NCI-H524 (cell line): Measurements from ENCODE around the gene TAS1R3.
A peak's percentile ranks its signal among the peaks of the same experiment; 100 is the strongest.
"Not testable (repeated sequence)": the region's sequence is repeated elsewhere in the genome, so short reads cannot be mapped to it uniquely, and the experiment has no call there.

Experiments used
- DNase-seq, 2 experiments: peaks; one replicate each; lab custom pipeline; 2025; lab: John Stamatoyannopoulos, UW

Gene TAS1R3

DNA sequence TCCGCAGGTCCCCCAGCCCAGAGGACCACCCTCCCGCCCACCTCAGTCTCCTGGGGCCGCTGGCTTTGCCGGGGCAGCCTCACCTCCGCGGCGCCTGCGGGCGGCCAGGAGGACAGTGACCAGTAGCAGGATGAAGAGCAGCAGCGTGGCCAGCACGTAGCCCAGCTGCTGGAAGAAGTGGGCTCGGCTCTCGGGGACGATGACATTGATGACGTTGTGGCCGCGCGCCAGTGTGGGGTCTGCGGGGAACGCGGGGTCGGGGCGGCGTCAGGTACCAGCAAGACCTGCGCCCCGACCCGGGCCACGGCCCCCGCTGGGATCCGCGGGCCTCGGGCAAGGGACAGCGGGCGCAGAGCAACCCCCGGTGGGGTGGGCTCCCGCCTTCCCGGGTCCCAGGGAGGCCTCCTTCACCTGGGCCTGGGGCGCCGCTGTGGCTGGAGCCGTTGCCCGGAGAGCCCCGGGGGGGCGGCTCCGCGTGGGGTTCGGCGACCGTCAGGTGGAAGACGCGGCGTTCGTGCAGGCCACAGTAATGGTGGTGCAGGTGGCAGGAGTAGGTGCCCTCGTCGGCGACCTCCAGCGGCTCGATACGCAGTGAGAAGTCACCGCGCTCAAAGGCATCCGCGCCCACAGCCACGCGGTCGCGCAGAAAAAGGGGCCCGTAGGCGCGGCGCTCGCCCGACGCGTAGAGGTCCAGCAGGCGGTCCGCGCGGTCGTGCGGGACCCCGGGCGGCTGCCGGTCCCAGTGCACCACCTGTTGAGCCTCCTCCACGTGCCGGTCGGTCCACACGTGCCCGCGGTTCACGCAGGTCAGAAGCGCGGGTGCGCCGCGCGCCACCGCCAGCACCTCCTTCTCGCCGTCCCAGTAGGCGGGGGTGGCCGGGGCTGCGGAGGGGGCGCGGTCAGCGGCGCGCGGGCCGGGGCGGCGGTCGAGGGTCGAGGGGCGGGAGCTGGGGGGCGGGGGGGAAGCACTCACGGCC, 23.5 kb downstream of the TAS1R3 start:
- no peak for DNase-seq

DNA sequence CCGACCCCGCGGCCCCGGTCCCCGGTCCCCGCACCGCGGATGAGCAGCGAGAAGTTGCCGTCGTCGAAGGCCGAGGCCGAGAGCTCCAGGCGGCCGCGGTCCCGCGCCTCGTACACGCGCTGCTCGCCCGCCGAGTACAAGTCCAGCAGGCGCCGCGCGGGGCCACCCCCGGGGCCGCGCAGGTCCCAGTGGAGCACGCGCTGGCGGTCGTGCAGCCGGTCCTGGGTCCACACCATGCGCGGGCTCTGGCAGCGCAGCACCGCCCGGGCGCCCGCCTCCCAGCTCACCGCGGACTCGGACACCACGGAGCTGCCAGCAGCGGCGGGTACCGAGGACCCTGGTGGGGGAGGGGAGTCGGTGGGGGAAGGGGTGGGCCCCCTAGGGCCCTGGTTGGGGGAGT, 24.3 kb downstream of the TAS1R3 start:
- DNase-seq, result peak in 1 of 2 experiments; percentile 37

GRCh38 chr1:1356166-1356795, 25.2 kb downstream of the TAS1R3 start:
- DNase-seq, result no peak

- DNase-seq, result no peak
Measured at GRCh38 chr1:1356796-1357401, 25.8 kb downstream of the TAS1R3 start.

GRCh38 chr1:1357871-1358432, 26.9 kb downstream of the TAS1R3 start:
- DNase-seq, result no peak

DNA sequence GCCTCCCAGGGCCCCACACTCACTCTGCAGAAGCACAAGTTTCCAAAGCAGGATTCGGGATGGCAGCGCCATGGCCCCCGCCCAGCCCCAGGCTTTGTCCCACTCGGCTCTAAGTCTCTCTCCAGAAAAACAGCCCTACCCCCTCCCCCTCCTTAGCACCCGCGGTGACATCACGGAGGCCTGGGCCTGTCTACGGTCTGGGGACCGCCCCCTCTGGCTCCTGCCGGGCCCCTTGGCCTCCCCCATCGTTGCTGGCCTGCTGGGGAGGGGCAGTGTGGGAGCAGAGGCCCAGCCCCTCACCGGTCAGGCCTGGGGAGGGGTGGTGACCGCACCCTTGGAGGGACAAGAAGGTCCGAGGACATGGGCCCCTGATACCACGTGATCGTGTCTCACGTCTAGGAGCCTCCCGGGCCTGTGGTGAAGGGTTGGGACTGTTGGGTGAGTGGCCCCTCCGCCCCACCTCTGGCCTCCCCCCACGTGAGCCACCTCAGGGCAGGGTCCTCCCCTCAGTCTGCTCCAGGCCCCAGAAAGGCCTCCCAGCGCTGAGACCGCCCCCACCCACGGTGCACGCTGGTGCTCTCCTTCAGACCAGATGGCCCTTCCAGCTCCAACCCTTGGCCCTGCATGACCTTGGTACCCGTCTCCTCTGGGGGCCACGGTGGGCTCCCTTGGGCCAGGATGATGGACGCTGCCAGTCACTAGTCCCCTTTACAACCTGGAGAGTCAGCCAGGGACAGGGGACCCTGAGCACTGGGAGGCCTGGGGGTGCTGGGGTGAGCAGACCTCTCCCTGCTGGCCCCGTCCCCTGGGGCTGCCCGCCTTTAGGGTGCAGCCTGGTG, 27.6 kb downstream of the TAS1R3 start, which contains the start of gene MXRA8:
Gene MXRA8, minus strand, starts transcription at position 123 of the 839 bp plus-strand sequence. Its CDS starts 51 bp downstream, at position 72.
- no peak for DNase-seq

- no peak for DNase-seq
Measured at GRCh38 chr1:1359308-1359663, 28.2 kb downstream of the TAS1R3 start.

DNA sequence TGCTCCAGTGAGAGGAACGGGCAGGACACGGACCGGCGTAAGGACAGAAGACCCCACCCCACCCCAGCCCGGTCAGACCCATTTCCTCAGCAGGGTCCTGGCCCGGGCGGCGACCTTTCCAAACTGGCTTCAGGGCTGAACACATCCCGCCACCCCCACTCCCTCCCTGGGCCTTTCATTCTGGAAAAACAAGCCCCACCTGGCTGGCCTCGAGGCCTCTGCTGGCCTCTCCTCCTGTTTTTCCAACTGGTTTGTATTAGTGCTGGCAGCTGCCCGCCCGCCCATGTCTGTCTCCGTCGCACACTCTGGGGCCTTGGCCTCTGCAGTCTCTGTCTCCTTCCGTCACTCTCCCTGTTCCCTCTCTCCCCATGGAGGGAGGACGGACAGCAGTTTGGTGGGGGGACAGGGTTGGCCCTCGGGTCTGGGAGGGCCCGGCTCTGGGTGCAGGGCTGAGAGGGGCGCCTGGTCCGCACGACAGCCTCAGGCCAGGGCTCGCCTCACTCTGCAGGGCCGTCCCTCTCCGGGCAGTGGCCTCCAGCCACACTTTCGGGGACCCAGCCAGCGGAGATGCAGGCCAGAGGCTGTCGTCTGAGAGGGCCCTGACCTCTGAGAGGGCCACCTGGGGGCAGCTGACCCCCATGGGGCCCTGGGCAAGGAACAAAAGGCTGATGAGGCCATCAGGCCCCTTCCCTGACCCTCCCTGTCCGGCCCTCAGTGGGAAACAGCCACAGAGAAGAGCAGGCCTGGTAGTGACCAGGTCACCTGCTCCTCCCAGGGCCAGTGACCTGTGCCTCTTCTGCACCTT, 28.8 kb downstream of the TAS1R3 start:
- DNase-seq, result no peak

- DNase-seq, result no peak
Measured at GRCh38 chr1:1360506-1361169, 29.6 kb downstream of the TAS1R3 start.

GRCh38 chr1:1361233-1361981, 30.3 kb downstream of the TAS1R3 start:
- DNase-seq, result no peak

DNA sequence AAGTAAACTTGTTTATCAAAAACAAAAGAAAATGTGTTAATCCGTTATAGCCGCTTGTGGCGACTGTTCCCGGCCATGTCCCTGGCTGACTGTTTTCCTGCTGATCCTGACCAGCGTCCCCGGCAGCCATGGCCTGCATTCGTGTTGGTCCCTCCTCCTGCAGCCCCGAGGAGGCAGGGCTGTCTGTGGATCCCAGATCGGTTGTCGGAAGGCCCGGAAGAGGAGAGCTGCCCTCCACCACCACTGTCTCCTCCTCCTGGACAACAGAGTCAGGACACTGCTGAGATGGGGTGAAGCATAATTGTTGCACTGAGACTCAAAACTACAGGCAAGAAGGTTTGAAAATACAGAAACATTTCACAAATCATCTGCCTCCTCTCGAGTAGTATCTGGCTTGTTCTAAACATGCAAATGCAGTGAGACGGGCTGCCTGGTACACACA, 30.9 kb downstream of the TAS1R3 start:
- DNase-seq, result no peak

DNA sequence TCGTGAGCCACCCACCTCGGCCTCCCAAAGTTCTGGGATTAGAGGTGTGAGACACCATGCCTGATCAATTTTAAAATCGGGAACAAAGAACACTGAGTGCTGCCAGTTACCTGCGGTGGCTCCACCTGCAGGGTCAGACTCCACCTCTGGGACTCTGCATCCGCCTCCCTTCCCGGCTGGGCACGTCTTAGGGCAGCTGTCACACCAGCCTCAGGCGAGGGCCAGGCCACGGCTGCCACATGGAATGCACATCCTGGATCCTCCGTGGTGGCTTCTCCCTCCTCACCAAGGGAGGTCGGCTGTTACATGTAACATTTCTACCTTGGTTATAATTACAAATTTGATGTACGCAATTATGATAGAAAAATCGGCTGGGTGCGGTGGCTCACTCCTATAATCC, 33.2 kb downstream of the TAS1R3 start:
- no peak for DNase-seq

GRCh38 chr1:1365875-1366698, 35.0 kb downstream of the TAS1R3 start:
- DNase-seq, result no peak

DNA sequence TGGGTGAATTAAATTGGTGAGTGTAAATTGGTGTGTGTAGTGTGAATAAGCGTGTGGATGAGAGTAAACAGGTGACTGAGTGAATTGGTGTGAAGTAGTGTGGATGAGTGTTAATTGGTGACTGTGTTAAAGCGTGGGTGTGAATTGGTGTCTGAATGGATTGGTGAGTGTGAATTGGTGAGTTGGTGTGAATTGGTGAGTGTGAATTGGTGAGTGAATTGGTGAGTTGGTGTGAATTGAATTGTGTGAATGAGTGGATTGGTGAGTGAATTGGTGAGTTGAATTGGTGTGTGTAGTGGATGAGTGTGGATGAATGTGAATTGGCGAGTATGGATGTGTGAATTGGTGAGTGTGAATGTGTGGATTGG, 35.6 kb downstream of the TAS1R3 start:
- DNase-seq, result no peak

DNA sequence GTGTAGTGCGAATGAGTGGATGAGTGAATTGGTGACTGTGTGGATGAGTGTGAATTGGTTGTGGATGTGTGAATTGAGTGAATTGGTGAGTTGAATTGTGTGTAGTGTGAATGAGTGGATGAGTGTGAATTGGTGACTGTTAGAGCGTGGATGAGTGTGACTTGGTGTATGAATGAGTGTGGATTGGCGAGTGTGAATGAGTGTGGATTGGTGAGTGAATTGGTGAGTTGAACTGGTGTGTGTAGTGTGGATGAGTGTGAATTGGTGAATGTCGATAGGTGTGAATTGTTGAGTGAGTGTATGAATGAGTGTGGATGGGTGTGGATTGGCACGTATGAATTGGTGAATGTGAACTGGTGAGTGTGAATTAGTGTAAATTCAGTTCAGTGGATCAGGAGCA, 36.2 kb downstream of the TAS1R3 start:
- no peak for DNase-seq

DNA sequence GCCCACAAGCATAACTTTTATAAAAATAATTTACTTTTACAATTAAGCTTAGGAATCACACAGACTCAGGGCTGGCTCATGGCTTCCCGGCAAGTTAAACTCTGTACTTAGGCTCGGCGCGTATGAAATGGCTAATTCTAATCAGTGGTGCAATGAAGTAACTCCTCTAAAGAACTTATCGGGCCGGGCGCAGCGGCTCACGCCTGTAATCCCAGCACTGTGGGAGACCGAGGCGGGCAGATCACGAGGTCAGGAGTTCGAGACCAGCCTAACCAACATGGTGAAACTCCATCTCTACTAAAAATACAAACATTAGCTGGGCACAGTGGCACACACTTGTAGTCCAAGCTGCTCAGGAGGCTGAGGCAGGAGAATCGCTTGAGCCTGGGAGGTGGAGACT, 39.0 kb downstream of the TAS1R3 start:
- not testable (repeated sequence) for DNase-seq

GRCh38 chr1:1370771-1371300, 39.8 kb downstream of the TAS1R3 start:
- DNase-seq, result no peak

DNA sequence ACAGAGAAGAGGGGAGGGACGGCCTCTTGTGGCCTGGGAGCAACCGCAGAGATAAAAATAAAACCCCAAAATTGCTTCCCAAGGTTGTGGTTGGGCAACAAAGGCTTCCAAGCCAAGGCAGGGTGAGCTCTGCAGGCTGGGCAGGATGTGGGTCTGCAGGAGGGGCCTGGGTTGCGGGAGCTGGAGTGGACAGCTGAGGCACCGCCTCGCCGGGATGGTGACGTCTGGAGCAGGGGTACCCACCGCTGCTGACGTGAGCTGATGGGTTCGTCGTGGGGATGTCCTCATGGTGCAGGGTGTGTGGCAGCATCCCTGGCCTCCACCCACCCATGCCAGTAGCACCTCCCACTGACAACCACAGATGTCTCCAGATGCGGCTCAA, 40.3 kb downstream of the TAS1R3 start:
- DNase-seq, result no peak
